Vagina (tissue), 2 donors: ENCODE measurements around the gene ERAS. TPM values are rescaled to one million over a fixed set of nuclear protein-coding genes. Genes with fewer than 3 reads are reported as not detected.

Experiments
- DNase-seq, 2 donors: peaks; one replicate each; pipeline ENCODE4 v3.0.0-alpha.2; 2017; ENCODE audit errors: extremely low spot score in 2 of 2
- H3K27ac ChIP-seq: fragments of 200-600 bp; sonication (generic); one replicate; pipeline ENCODE4 v1.5.1; 2019
- H3K27me3 ChIP-seq: fragments of 200-600 bp; sonication (generic); one replicate; pipeline ENCODE4 v1.5.1; 2019
- H3K36me3 ChIP-seq, 2 donors: fragments of 200-600 bp; sonication (generic); one replicate each; pipeline ENCODE4 v1.5.1; 2017 to 2019
- H3K4me1 ChIP-seq: fragments of 200-600 bp; sonication (generic); one replicate; pipeline ENCODE4 v1.5.1; 2019
- H3K4me3 ChIP-seq, 2 donors: fragments of 200-600 bp; sonication (generic); 1 replicate in 1 of 2; 2 replicates in 1 of 2; pipeline ENCODE4 v1.5.1; 2016 to 2019
- H3K9me3 ChIP-seq: fragments of 200-600 bp; sonication (generic); one replicate; pipeline ENCODE4 v1.5.1; 2019
- CTCF ChIP-seq, 3 experiments: fragments of 450-650 bp in 2 of 3; fragments of 200-600 bp in 1 of 3; sonication (generic) in 1 of 3; IDR thresholded peaks; one replicate each; pipeline ENCODE4 v1.5.1; 2017 to 2019; ENCODE audit warnings: antibody characterized with exemption in 3 of 3, mild to moderate bottlenecking in 2 of 3, moderate library complexity in 2 of 3
- POLR2A ChIP-seq, 2 donors: fragments of 450-650 bp; IDR thresholded peaks; one replicate each; pipeline ENCODE4 v1.6.1; 2017; ENCODE audit warnings: antibody characterized with exemption in 2 of 2, mild to moderate bottlenecking in 2 of 2, moderate library complexity in 2 of 2
- POLR2AphosphoS5 ChIP-seq, 2 donors: sonication (generic); formaldehyde crosslinking; IDR thresholded peaks; one replicate each; pipeline ENCODE4 v1.9.0; 2017; ENCODE audit warnings: antibody characterized with exemption in 2 of 2, mild to moderate bottlenecking in 2 of 2, low read depth in 1 of 2; ENCODE audit not compliant: insufficient read depth in 1 of 2
- intact Hi-C: fragments of 100-400 bp; cut with DNase I; formaldehyde crosslinking; loops from one replicate; pipeline ENCODE4 v1.15.1; 2023
- total RNA-seq: library from RNA; depleted of rRNA; stranded (reverse); fragments of >200 nt; gene quantifications from one replicate; pipeline ENCODE4 v1.2.3, GENCODE V29; 2016

The ERAS gene
- total RNA-seq, 1 donor from 2014 or later = not detected

- H3K9me3 ChIP-seq = no peaks in the 10 kb centered on the region
- H3K27me3 ChIP-seq = no peaks in the 10 kb centered on the region
- no peak overlapping the region for H3K4me3 ChIP-seq
- H3K4me1 ChIP-seq = peaks cover 11% of the 10 kb centered on the region
- TF ChIP-seq POLR2AphosphoS5 (IDR thresholded peaks at IDR 0.05; ENCODE audit: insufficient read depth in 1 of 2, low read depth in 1 of 2) = no peak
- no peak for TF ChIP-seq POLR2A (IDR thresholded peaks at IDR 0.05)
- no peak for TF ChIP-seq CTCF (IDR thresholded peaks at IDR 0.05)
- no peak overlapping the region for H3K27ac ChIP-seq
- no peaks in the 10 kb centered on the region for H3K36me3 ChIP-seq
- DNase-seq = no peak
- intact Hi-C loops = no loop called here
Measured at GRCh38 chrX:48798318-48798717, 28.0 kb upstream of the ERAS start.

GRCh38 chrX:48800574-48801279 is 25.6 kb upstream of the ERAS start:
- no peak for DNase-seq
- Histone ChIP-seq H3K4me3 (peak overlapping the region; percentile 55 to 60), H3K36me3 (peaks cover 0 to 11% of the 10 kb centered on the region in 2 donors), H3K4me1 (peaks cover 11% of the 10 kb centered on the region), H3K27me3 (no peaks in the 10 kb centered on the region), H3K9me3 (no peaks in the 10 kb centered on the region), H3K27ac (peak overlapping the region; percentile 88)
- intact Hi-C loops = no loop called here
- TF ChIP-seq CTCF (IDR thresholded peaks at IDR 0.05) (no peak), POLR2AphosphoS5 (IDR thresholded peaks at IDR 0.05; ENCODE audit: insufficient read depth in 1 of 2, low read depth in 1 of 2) (no peak), POLR2A (IDR thresholded peaks at IDR 0.05) (no peak)

- TF ChIP-seq CTCF (IDR thresholded peaks at IDR 0.05) (no peak), POLR2A (IDR thresholded peaks at IDR 0.05) (peak in 1 of 2 donors; percentile 8), POLR2AphosphoS5 (IDR thresholded peaks at IDR 0.05; ENCODE audit: insufficient read depth in 1 of 2, low read depth in 1 of 2) (peak; percentile 57 to 85)
- Histone ChIP-seq H3K27ac (peak within 1 kb of the TSS; percentile 92), H3K4me1 (peaks cover 11% of the 10 kb centered on the region), H3K27me3 (no peaks in the 10 kb centered on the region), H3K36me3 (peaks cover 0 to 11% of the 10 kb centered on the region in 2 donors), H3K9me3 (no peaks in the 10 kb centered on the region), H3K4me3 (peak within 1 kb of the TSS; percentile 55 to 60)
- DNase-seq = peak in 1 of 2 donors; percentile 98
- intact Hi-C loops = no loop called here
Measured at GRCh38 chrX:48801280-48802088, 24.8 kb upstream of the ERAS start, which contains the start of gene HDAC6. HDAC6 (plus strand) TSS chrX:48802067; CDS start chrX:48802693, 626 bp downstream.

- Histone ChIP-seq H3K4me3 (peak overlapping the region; percentile 49 to 55), H3K36me3 (peaks cover 0 to 11% of the 10 kb centered on the region in 2 donors), H3K4me1 (peaks cover 11% of the 10 kb centered on the region), H3K27ac (peak overlapping the region; percentile 92), H3K9me3 (no peaks in the 10 kb centered on the region), H3K27me3 (no peaks in the 10 kb centered on the region)
- no peak for TF ChIP-seq CTCF (IDR thresholded peaks at IDR 0.05)
- peak in 1 of 2 donors; percentile 61 for TF ChIP-seq POLR2AphosphoS5 (IDR thresholded peaks at IDR 0.05; ENCODE audit: insufficient read depth in 1 of 2, low read depth in 1 of 2)
- TF ChIP-seq POLR2A (IDR thresholded peaks at IDR 0.05) = peak in 1 of 2 donors; percentile 58
- intact Hi-C loops = no loop called here
- peak in 1 of 2 donors; percentile 92 for DNase-seq
Measured at GRCh38 chrX:48802089-48802904, 24.0 kb upstream of the ERAS start.
